Thoracic aorta (tissue), 2 donors: ENCODE data around the gene UTP4. TPM values are rescaled to one million over a fixed set of nuclear protein-coding genes. Genes with fewer than 3 reads are reported as not detected.

ENCODE experiments used
- ATAC-seq: fragments of 150-250 bp; one replicate; pipeline ENCODE4 v1.8.0; 2017; ENCODE audit warnings: low read depth; ENCODE audit not compliant: insufficient number of reproducible peaks, low FRiP score
- DNase-seq: peaks from one replicate; pipeline ENCODE4 v3.0.0-alpha.2; 2020; ENCODE audit warnings: low spot score
- H3K27ac ChIP-seq, 2 donors: fragments of 200-600 bp; sonication (generic); 1 replicate in 1 of 2; 2 replicates in 1 of 2; pipeline ENCODE4 v1.5.1; 2016; ENCODE audit warnings: mild to moderate bottlenecking in 2 of 2, moderate library complexity in 2 of 2
- H3K27me3 ChIP-seq: fragments of 200-600 bp; sonication (generic); replicated peaks from 2 replicates; pipeline ENCODE4 v1.6.0; 2016; ENCODE audit warnings: mild to moderate bottlenecking; ENCODE audit not compliant: insufficient read depth
- H3K36me3 ChIP-seq: fragments of 200-600 bp; sonication (generic); one replicate; pipeline ENCODE4 v1.5.1; 2016
- H3K4me1 ChIP-seq, 2 donors: fragments of 200-600 bp; sonication (generic); 1 replicate in 1 of 2; 2 replicates in 1 of 2; pipeline versions ENCODE4 v1.5.1 to v1.6.0; 2016; ENCODE audit warnings: low read depth in 2 of 2, mild to moderate bottlenecking in 1 of 2; ENCODE audit not compliant: control insufficient read depth in 1 of 2
- H3K4me3 ChIP-seq: fragments of 200-600 bp; sonication (generic); 2 replicates; pipeline ENCODE4 v1.5.1; 2016; ENCODE audit warnings: mild to moderate bottlenecking
- H3K9me3 ChIP-seq: fragments of 200-600 bp; sonication (generic); 2 replicates; pipeline ENCODE4 v1.5.1; 2016
- CTCF ChIP-seq: fragments of 200-600 bp; sonication (generic); IDR thresholded peaks from one replicate; pipeline ENCODE4 v1.5.1; 2019; ENCODE audit warnings: antibody characterized with exemption
- total RNA-seq, 2 donors: library from RNA; depleted of rRNA; stranded (reverse); fragments of >200 nt; gene quantifications; one replicate each; pipeline versions ENCODE4 v1.1.0 to v1.2.3, GENCODE V29; 2016

UTP4 gene
- total RNA-seq, 2 donors from 2014 or later: 44.5 to 59.7 TPM

GRCh38 chr16:69180011-69180338, 47.5 kb downstream of the UTP4 start:
- TF ChIP-seq CTCF: no peak
- Histone ChIP-seq H3K4me3 (no peak overlapping the region), H3K4me1 (peaks cover 28 to 48% of the 10 kb centered on the region in 2 donors), H3K27me3 (no peaks in the 10 kb centered on the region), H3K9me3 (no peaks in the 10 kb centered on the region), H3K27ac (peak overlapping the region; percentile 77 to 80), H3K36me3 (no peaks in the 10 kb centered on the region)
- DNase-seq (no peak), ATAC-seq (no peak)

- DNase-seq (no peak), ATAC-seq (no peak)
- H3K27me3 ChIP-seq: no peaks in the 10 kb centered on the region
- TF ChIP-seq CTCF: no peak
- no peaks in the 10 kb centered on the region for H3K9me3 ChIP-seq
- peaks cover 29 to 44% of the 10 kb centered on the region in 2 donors for H3K4me1 ChIP-seq
- H3K36me3 ChIP-seq: no peaks in the 10 kb centered on the region
- H3K27ac ChIP-seq: peak overlapping the region in 1 of 2 donors; percentile 18
- H3K4me3 ChIP-seq: no peak overlapping the region
Measured at GRCh38 chr16:69182730-69183416, 50.4 kb downstream of the UTP4 start.

GRCh38 chr16:69186642-69187445, 54.4 kb downstream of the UTP4 start, which contains the start of gene SNTB2:
Gene SNTB2 (plus strand): TSS chr16:69187164. CDS start chr16:69187167, 3 bp downstream.
- H3K4me1 ChIP-seq: peaks cover 39 to 59% of the 10 kb centered on the region in 2 donors

GRCh38 chr16:69187446-69188235, 55.2 kb downstream of the UTP4 start:
- Histone ChIP-seq H3K4me1 (peaks cover 46 to 63% of the 10 kb centered on the region in 2 donors), H3K9me3 (no peaks in the 10 kb centered on the region), H3K4me3 (peak overlapping the region; percentile 88), H3K27ac (peak overlapping the region; percentile 82 to 84), H3K36me3 (no peaks in the 10 kb centered on the region), H3K27me3 (no peaks in the 10 kb centered on the region)
- ATAC-seq (no peak), DNase-seq (no peak)
- TF ChIP-seq CTCF: no peak

More at GRCh38 chr16:69186642-69187445, 54.4 kb downstream of the UTP4 start, which contains the start of gene SNTB2:
- Histone ChIP-seq H3K9me3 (no peaks in the 10 kb centered on the region), H3K4me3 (peak within 1 kb of the TSS; percentile 88), H3K27ac (peak within 1 kb of the TSS; percentile 82 to 84), H3K27me3 (no peaks in the 10 kb centered on the region), H3K36me3 (no peaks in the 10 kb centered on the region)
- ATAC-seq (peak; percentile 88), DNase-seq (peak; percentile 70)
- TF ChIP-seq CTCF: no peak

- DNase-seq: no peak
- peak overlapping the region; percentile 82 to 84 for H3K27ac ChIP-seq
- peaks cover 46 to 60% of the 10 kb centered on the region in 2 donors for H3K4me1 ChIP-seq
Measured at GRCh38 chr16:69188236-69188549, 55.7 kb downstream of the UTP4 start.

More at GRCh38 chr16:69188236-69188549, 55.7 kb downstream of the UTP4 start:
- H3K36me3 ChIP-seq: no peaks in the 10 kb centered on the region
- H3K9me3 ChIP-seq: no peaks in the 10 kb centered on the region
- ATAC-seq: no peak
- peak overlapping the region; percentile 88 for H3K4me3 ChIP-seq
- no peaks in the 10 kb centered on the region for H3K27me3 ChIP-seq
- no peak for TF ChIP-seq CTCF
